Measurements from ENCODE around the gene PRKAG2.

DNA sequence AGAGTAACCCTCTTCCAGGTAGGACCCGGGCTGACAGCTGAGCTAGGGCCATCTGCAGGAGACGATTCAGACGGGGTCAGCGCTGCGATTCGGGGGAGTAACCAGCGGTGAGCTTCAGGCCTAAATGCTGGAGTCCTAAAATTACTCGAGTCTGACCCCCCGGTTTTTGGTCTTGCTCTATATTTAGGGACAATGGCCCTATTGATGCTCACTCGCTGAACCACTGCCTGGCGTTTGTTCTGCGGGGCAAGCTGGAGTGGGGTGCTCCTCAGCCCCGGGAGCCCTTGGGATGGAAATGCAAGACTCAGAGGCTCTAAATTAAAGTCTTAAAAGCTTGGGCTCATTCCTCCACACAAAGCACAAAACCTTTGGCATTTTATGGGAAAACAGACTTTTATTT, 120.0 kb downstream of the PRKAG2 start:
- TF ChIP-seq, protein P1, sequence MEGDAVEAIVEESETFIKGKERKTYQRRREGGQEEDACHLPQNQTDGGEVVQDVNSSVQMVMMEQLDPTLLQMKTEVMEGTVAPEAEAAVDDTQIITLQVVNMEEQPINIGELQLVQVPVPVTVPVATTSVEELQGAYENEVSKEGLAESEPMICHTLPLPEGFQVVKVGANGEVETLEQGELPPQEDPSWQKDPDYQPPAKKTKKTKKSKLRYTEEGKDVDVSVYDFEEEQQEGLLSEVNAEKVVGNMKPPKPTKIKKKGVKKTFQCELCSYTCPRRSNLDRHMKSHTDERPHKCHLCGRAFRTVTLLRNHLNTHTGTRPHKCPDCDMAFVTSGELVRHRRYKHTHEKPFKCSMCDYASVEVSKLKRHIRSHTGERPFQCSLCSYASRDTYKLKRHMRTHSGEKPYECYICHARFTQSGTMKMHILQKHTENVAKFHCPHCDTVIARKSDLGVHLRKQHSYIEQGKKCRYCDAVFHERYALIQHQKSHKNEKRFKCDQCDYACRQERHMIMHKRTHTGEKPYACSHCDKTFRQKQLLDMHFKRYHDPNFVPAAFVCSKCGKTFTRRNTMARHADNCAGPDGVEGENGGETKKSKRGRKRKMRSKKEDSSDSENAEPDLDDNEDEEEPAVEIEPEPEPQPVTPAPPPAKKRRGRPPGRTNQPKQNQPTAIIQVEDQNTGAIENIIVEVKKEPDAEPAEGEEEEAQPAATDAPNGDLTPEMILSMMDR (conservative IDR thresholded peaks at IDR 0.05; ENCODE audit: low read depth, low read length): no peak
- TF ChIP-seq EZH2phosphoT487 (IDR thresholded peaks at IDR 0.05; ENCODE audit: borderline replicate concordance, low read length) (no peak), EZH2 (IDR thresholded peaks at IDR 0.05; ENCODE audit: low read length, unreplicated experiment) (no peak)

Data from PC-3 (cell line).